ENCODE data around the gene EFNB2.

DNA sequence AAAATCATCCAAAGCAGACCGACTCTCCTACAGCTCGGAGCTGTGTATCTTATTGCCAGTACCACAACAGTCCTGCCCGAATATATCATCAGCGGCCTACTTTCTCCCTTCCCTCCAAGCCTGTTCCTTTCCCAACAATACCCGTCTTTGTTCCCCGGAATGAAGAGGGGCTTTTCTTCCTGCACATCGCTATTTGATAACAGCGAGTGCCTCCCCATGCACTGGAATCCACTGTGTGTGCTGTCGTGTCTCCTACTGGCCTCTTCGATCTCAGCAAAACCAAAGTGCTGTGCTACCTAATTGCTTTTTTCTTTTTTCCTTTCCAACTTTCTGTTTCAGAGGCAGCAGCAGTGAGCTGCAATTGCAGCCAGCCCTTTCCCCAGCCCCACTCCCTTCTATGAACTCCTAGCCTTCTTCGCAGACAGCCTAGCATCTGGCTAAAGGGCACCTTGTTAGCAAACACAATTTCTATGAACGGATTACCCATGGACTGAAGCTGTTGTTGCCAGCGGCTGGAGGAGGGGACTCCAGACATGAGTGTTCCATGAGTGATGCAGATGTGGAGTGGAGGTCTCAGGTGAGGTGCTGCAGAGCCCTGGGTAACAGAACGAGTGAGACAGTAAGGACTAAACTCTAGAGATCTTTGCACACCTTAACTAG lies 43.4 kb downstream of the EFNB2 start:
- TF ChIP-seq POLR2AphosphoS5 (IDR thresholded peaks at IDR 0.05) (no peak), POLR2A (IDR thresholded peaks at IDR 0.05) (no peak)
- TF ChIP-seq, protein P1, sequence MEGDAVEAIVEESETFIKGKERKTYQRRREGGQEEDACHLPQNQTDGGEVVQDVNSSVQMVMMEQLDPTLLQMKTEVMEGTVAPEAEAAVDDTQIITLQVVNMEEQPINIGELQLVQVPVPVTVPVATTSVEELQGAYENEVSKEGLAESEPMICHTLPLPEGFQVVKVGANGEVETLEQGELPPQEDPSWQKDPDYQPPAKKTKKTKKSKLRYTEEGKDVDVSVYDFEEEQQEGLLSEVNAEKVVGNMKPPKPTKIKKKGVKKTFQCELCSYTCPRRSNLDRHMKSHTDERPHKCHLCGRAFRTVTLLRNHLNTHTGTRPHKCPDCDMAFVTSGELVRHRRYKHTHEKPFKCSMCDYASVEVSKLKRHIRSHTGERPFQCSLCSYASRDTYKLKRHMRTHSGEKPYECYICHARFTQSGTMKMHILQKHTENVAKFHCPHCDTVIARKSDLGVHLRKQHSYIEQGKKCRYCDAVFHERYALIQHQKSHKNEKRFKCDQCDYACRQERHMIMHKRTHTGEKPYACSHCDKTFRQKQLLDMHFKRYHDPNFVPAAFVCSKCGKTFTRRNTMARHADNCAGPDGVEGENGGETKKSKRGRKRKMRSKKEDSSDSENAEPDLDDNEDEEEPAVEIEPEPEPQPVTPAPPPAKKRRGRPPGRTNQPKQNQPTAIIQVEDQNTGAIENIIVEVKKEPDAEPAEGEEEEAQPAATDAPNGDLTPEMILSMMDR (IDR thresholded peaks at IDR 0.05): no peak
